GM21360 (cell line): ENCODE measurements around the gene KRTAP5-5.

Experiments
- ATAC-seq: cut with Tn5 transposase; IDR thresholded peaks from one replicate; pipeline ENCODE4 v1.9.1; 2021; ENCODE audit warnings: mild to moderate bottlenecking, moderate library complexity; ENCODE audit not compliant: unreplicated experiment

KRTAP5-5 gene

GRCh38 chr11:1673446-1674172 is 44.0 kb downstream of the KRTAP5-5 start:
- no peak for ATAC-seq

DNA sequence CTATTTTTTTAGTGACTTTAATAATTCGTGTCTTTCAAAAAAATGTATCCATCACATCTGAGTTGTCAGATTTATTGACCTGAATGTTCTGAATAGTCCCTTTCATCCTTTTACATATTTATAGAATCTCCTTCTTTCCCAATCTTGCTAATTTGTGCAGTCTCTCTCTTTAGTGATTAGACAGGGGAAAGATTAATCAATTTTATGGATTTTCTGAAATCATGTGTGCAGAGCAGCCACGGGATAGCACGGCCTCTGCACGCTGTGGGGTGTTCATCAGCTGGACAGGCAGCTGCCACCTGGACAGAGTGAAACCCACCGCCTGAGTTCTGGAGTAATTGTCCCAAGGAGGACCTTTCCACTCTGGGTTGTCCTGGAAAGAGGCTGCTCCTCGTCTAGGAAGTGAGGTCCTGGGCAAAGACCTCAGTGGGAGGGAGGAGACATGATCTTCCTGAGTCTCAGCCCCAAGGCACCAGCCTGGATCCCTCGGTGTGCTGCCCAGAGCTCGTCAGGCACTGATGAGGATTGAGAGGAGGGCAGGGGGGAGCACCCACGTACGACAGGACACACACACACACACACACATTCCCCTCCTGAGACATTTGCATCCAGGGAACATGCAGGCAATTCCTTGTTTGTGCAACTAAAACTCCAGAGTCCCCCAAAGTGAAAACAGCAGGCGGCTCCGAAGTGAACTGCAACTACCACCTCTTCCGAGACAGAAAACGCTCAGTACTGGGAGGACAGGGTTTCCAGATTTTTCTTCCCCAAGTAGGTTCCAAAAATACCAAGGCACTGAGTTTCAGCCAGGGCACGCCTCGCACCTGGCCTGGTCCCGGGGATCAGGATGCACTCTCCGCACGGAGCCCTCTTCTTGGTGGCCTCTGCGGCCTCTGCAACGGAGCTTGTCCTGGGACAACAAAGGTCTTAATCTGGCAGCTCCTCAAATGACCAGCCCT is 44.9 kb downstream of the KRTAP5-5 start:
- no peak for ATAC-seq

- ATAC-seq: no peak
Observed at GRCh38 chr11:1675536-1676228, 46.1 kb downstream of the KRTAP5-5 start.

DNA sequence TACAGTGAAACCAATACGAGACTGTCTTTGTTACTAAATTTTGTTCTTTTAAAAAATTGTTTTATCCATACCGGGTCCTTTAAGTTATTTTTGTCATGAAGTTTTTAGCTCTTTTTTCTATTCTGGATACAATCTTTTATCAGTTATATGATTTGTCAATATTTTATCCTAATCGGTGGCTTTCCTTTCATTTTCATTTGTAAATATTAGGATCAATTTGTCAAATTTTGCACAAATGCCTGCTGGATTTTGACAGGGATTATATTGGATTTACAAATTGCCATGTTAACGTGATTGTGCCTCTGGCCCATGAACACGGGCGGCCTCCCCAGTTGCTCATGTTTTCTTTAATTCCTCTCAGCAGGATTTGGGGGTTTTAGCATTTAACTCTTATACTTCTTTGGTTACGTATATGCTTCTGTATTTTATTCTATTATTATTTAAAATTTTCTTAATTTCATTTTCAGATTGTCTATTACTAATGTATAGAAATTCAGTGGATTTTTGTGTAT is 46.7 kb downstream of the KRTAP5-5 start:
- no peak for ATAC-seq

GRCh38 chr11:1679881-1680280 is 50.3 kb downstream of the KRTAP5-5 start:
- no peak for ATAC-seq
